HCT116 (cell line): ENCODE results near the gene ZBTB16. TPM values are rescaled to one million over a fixed set of nuclear protein-coding genes. Genes with fewer than 3 reads are reported as not detected.

Experiments
- ATAC-seq: fragments of 200-7000 bp; cut with Tn5 transposase; 2 replicates; pipeline ENCODE4 v1.9.1; 2020; ENCODE audit warnings: mild to moderate bottlenecking, moderate library complexity
- BruUV-seq: library from RNA; stranded (reverse); fragments of 400-500 nt; replicated peaks from 2 replicates; lab custom pipeline; 2021; lab: Mats Ljungman, UMichigan
- CTCF ChIA-PET: fragments of 300-600 bp; sonication (Branson Sonifier 250); formaldehyde crosslinking; loops from one replicate; lab custom pipeline; 2021; ENCODE audit warnings: antibody characterized with exemption; lab: Charles Lee
- POLR2A ChIA-PET: fragments of 300-600, 350-600 bp; sonication (Branson Sonifier 250); formaldehyde crosslinking; loops from one replicate; lab custom pipeline; 2021; ENCODE audit warnings: antibody characterized with exemption; lab: Charles Lee
- RAD21 ChIA-PET, 2 experiments: fragments of 300-600 bp; sonication (Branson Sonifier 250); formaldehyde crosslinking; loops; one replicate each; lab custom pipeline; 2023; ENCODE audit warnings: low total read pairs in 2 of 2; ENCODE audit not compliant: uncharacterized antibody in 2 of 2, unreplicated experiment in 2 of 2, low non-redundant PET in 1 of 2; lab: Charles Lee
- DNase-seq: peaks from one replicate; pipeline ENCODE4 v3.0.0-alpha.2; 2010; ENCODE audit warnings: low read depth, low spot score
- H2AFZ ChIP-seq: fragments of 200-600 bp; shearing (Covaris generic), sonication (generic); 2 replicates; pipeline ENCODE4 v1.6.1; 2017; ENCODE audit warnings: low read depth, mixed run types, mixed read lengths, antibody characterized with exemption, low read length; ENCODE audit not compliant: poor library complexity, severe bottlenecking
- H3K27ac ChIP-seq: 2 replicates; pipeline ENCODE4 v1.5.1; 2012; ENCODE audit warnings: low read depth, low read length
- H3K27me3 ChIP-seq: fragments of 200-600 bp; sonication (generic); 2 replicates; pipeline ENCODE4 v1.6.1; 2016; ENCODE audit warnings: mixed run types, low read length, mixed read lengths; ENCODE audit not compliant: insufficient read depth
- H3K36me3 ChIP-seq, 2 experiments: fragments of 200-500 bp in 1 of 2; fragments of 200-600 bp in 1 of 2; sonication (Bioruptor generic) in 1 of 2; sonication (generic) in 1 of 2; 2 replicates each; pipeline versions ENCODE4 v1.5.1 to v1.6.1; 2014 to 2016; ENCODE audit warnings: low read length in 2 of 2, inconsistent platforms in 1 of 2, mixed read lengths in 1 of 2, mixed run types in 1 of 2; ENCODE audit not compliant: insufficient read depth in 2 of 2, control insufficient read depth in 1 of 2
- H3K4me1 ChIP-seq, 2 experiments: fragments of 200-600 bp in 1 of 2; sonication (generic) in 1 of 2; 2 replicates each; pipeline versions ENCODE4 v1.5.1 to v1.6.1; 2012 to 2017; ENCODE audit warnings: low read length in 2 of 2, inconsistent platforms in 1 of 2, mild to moderate bottlenecking in 1 of 2, mixed read lengths in 1 of 2, mixed run types in 1 of 2, moderate library complexity in 1 of 2; ENCODE audit not compliant: insufficient read depth in 2 of 2, control insufficient read depth in 1 of 2
- H3K4me2 ChIP-seq: fragments of 200-600 bp; sonication (generic); 2 replicates; pipeline ENCODE4 v1.6.1; 2017; ENCODE audit warnings: mixed run types, low read length, mixed read lengths
- H3K4me3 ChIP-seq, 2 experiments: fragments of 200-600 bp in 1 of 2; sonication (generic) in 1 of 2; replicated peaks in 1 of 2; 2 replicates each; pipeline ENCODE4 v1.5.1; 2011 to 2016; ENCODE audit warnings: low read length in 2 of 2, control low read depth in 1 of 2, low read depth in 1 of 2, mild to moderate bottlenecking in 1 of 2, mixed read lengths in 1 of 2, mixed run types in 1 of 2
- H3K79me2 ChIP-seq: fragments of 200-600 bp; sonication (generic); 2 replicates; pipeline ENCODE4 v1.6.1; 2017; ENCODE audit warnings: mild to moderate bottlenecking, mixed run types, low read length, moderate library complexity, mixed read lengths; ENCODE audit not compliant: insufficient read depth
- H3K9ac ChIP-seq: fragments of 200-600 bp; sonication (generic); 2 replicates; pipeline ENCODE4 v1.6.1; 2016; ENCODE audit warnings: low read length, mixed read lengths
- H3K9me2 ChIP-seq: fragments of 200-600 bp; sonication (generic), shearing (Covaris generic); 2 replicates; pipeline ENCODE4 v1.6.1; 2017; ENCODE audit warnings: mixed run types, mild to moderate bottlenecking, moderate library complexity; ENCODE audit not compliant: insufficient read depth
- H3K9me3 ChIP-seq, 2 experiments: fragments of 200-500 bp in 1 of 2; fragments of 200-600 bp in 1 of 2; sonication (Bioruptor generic) in 1 of 2; sonication (generic) in 1 of 2; 2 replicates each; pipeline ENCODE4 v1.6.1; 2014 to 2017; ENCODE audit warnings: low read length in 2 of 2, mixed read lengths in 2 of 2, inconsistent platforms in 1 of 2, low read depth in 1 of 2, mild to moderate bottlenecking in 1 of 2, mixed run types in 1 of 2, moderate library complexity in 1 of 2; ENCODE audit not compliant: control insufficient read depth in 1 of 2, insufficient read depth in 1 of 2
- H4K20me1 ChIP-seq: fragments of 200-600 bp; sonication (generic), shearing (Covaris generic); 2 replicates; pipeline ENCODE4 v1.6.1; 2017; ENCODE audit warnings: mixed run types, mild to moderate bottlenecking, moderate library complexity; ENCODE audit not compliant: insufficient read depth
- CBX3 ChIP-seq: IDR thresholded peaks from 2 replicates; pipeline ENCODE4 v1.6.1; 2012; ENCODE audit warnings: low read depth
- CEBPB ChIP-seq: IDR thresholded peaks from 2 replicates; pipeline ENCODE4 v1.6.1; 2012; ENCODE audit warnings: low read depth
- EGR1 ChIP-seq: IDR thresholded peaks from 2 replicates; pipeline ENCODE4 v1.6.1; 2012; ENCODE audit warnings: low read depth
- ELF1 ChIP-seq: IDR thresholded peaks from 2 replicates; pipeline ENCODE4 v1.6.1; 2012; ENCODE audit warnings: low read depth, borderline replicate concordance
- EZH2phosphoT487 ChIP-seq: fragments of 200-600 bp; IDR thresholded peaks from 2 replicates; pipeline ENCODE4 v1.6.1; 2018; ENCODE audit warnings: antibody characterized with exemption, borderline replicate concordance
- FOSL1 ChIP-seq: IDR thresholded peaks from 2 replicates; pipeline ENCODE4 v1.6.1; 2012; ENCODE audit warnings: low read depth
- JUND ChIP-seq: IDR thresholded peaks from 2 replicates; pipeline ENCODE4 v1.6.1; 2012
- POLR2AphosphoS5 ChIP-seq: IDR thresholded peaks from 2 replicates; pipeline ENCODE4 v1.6.1; 2011; ENCODE audit warnings: mild to moderate bottlenecking, low read depth, low read length, moderate library complexity
- SP1 ChIP-seq: IDR thresholded peaks from 2 replicates; pipeline ENCODE4 v1.6.1; 2012; ENCODE audit warnings: low read depth
- SRF ChIP-seq: IDR thresholded peaks from 2 replicates; pipeline ENCODE4 v1.6.1; 2012; ENCODE audit warnings: low read depth
- TCF7L2 ChIP-seq: IDR thresholded peaks from 2 replicates; pipeline ENCODE4 v1.7.0; 2011; ENCODE audit warnings: borderline replicate concordance, inconsistent platforms; ENCODE audit not compliant: insufficient read depth, insufficient read length; ENCODE audit errors: extremely low read depth
- YY1 ChIP-seq: IDR thresholded peaks from 2 replicates; pipeline ENCODE4 v1.6.1; 2011; ENCODE audit warnings: low read length, low read depth, moderate library complexity, mild to moderate bottlenecking; ENCODE audit not compliant: insufficient replicate concordance; ENCODE audit errors: extremely low read depth
- ZNF274 ChIP-seq: fragments of 200-500 bp; sonication (Bioruptor generic); IDR thresholded peaks from 2 replicates; pipeline ENCODE4 v1.6.1; 2014; ENCODE audit warnings: mild to moderate bottlenecking, low read depth, low read length, inconsistent platforms
- intact Hi-C: fragments of 100-400 bp; cut with micrococcal nuclease; formaldehyde crosslinking; loops from 2 replicates; pipeline ENCODE4 v1.10.0; 2022
- total RNA-seq: library from RNA; stranded (reverse); gene quantifications from one replicate; pipeline ENCODE4 v1.2.1, GENCODE V29; 2021; ENCODE audit not compliant: unreplicated experiment
- TF ChIP-seq, protein P1 (sequence below): IDR thresholded peaks from 2 replicates; pipeline ENCODE4 v1.6.1; 2012
- TF ChIP-seq, protein P2 (sequence below), 3 experiments: fragments of 200-600 bp in 1 of 3; sonication (generic) in 1 of 3; IDR thresholded peaks in 2 of 3; conservative IDR thresholded peaks in 1 of 3; 2 replicates each; pipeline ENCODE4 v1.5.1; 2012 to 2017; ENCODE audit warnings: low read depth in 2 of 3, low read length in 2 of 3, antibody characterized with exemption in 1 of 3, borderline replicate concordance in 1 of 3, control low read depth in 1 of 3, mild to moderate bottlenecking in 1 of 3, mixed read lengths in 1 of 3, mixed run types in 1 of 3, moderate library complexity in 1 of 3; ENCODE audit not compliant: insufficient read depth in 1 of 3
- TF ChIP-seq, protein P3 (sequence below): IDR thresholded peaks from 2 replicates; pipeline ENCODE4 v1.6.1; 2012; ENCODE audit warnings: low read depth
- TF ChIP-seq, protein P4 (sequence below): IDR thresholded peaks from 2 replicates; pipeline ENCODE4 v1.6.1; 2011; ENCODE audit warnings: mild to moderate bottlenecking, low read length, moderate library complexity; ENCODE audit not compliant: insufficient replicate concordance; ENCODE audit errors: extremely low read depth
- TF ChIP-seq, protein P5 (sequence below): IDR thresholded peaks from 2 replicates; pipeline ENCODE4 v1.6.1; 2012

The ZBTB16 gene
- total RNA-seq, 1 experiment from 2014 or later, result 0.30 TPM

DNA sequence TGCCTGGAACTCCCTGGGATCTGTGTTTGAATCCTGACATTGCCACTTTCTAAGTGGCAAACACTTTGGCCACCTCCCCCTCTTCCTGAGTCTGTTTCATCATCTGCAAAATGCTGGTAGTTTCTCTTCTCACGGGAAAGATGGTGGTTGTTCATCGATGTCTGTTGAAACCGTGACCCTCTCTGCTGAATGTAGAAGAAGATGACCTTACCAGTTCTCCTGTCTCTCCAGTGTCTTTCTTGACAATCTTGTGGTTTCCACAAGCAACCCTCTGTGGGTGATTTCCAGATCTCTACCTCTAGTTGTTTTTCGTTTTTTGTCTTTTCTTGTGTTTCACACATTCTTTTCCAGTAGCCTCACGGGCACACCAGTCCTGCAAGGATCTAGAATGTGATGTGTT is 27.5 kb downstream of the ZBTB16 start:
- intact Hi-C loops, result no loop called here
- RAD21 ChIA-PET, result no interaction called here
- Histone ChIP-seq H3K36me3 (no peaks in the 10 kb centered on the region), H3K79me2 (no peaks in the 10 kb centered on the region), H3K4me2 (no peak overlapping the region), H3K9ac (no peak overlapping the region), H4K20me1 (no peaks in the 10 kb centered on the region), H3K4me3 (no peak overlapping the region), H3K9me3 (no peaks in the 10 kb centered on the region), H3K4me1 (no peaks in the 10 kb centered on the region), H2AFZ (no peak overlapping the region), H3K27ac (no peak overlapping the region)
- POLR2A ChIA-PET, result interaction anchor here (0.6 kb wide), 1 partner anchor 76 kb away, joined by 3 read pairs; no protein-coding TSS in a partner anchor
- BruUV-seq, result no TSS peak
- ATAC-seq, result no peak
- CTCF ChIA-PET, result no interaction called here
- TF ChIP-seq EZH2phosphoT487, result no peak
- no peak for TF ChIP-seq YY1
- TF ChIP-seq, protein P1, sequence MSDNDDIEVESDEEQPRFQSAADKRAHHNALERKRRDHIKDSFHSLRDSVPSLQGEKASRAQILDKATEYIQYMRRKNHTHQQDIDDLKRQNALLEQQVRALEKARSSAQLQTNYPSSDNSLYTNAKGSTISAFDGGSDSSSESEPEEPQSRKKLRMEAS, result no peak
- TF ChIP-seq CEBPB, result no peak
- TF ChIP-seq, protein P2, sequence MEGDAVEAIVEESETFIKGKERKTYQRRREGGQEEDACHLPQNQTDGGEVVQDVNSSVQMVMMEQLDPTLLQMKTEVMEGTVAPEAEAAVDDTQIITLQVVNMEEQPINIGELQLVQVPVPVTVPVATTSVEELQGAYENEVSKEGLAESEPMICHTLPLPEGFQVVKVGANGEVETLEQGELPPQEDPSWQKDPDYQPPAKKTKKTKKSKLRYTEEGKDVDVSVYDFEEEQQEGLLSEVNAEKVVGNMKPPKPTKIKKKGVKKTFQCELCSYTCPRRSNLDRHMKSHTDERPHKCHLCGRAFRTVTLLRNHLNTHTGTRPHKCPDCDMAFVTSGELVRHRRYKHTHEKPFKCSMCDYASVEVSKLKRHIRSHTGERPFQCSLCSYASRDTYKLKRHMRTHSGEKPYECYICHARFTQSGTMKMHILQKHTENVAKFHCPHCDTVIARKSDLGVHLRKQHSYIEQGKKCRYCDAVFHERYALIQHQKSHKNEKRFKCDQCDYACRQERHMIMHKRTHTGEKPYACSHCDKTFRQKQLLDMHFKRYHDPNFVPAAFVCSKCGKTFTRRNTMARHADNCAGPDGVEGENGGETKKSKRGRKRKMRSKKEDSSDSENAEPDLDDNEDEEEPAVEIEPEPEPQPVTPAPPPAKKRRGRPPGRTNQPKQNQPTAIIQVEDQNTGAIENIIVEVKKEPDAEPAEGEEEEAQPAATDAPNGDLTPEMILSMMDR (IDR thresholded peaks at IDR 0.05 in 2 of 3, conservative IDR thresholded peaks at IDR 0.05 in 1 of 3; ENCODE audit: borderline replicate concordance in 1 of 3, insufficient read depth in 1 of 3, low read depth in 2 of 3, low read length in 2 of 3), result no peak
- no peak for TF ChIP-seq SRF
- no peak for TF ChIP-seq JUND
- TF ChIP-seq ZNF274, result no peak
- TF ChIP-seq, protein P3, sequence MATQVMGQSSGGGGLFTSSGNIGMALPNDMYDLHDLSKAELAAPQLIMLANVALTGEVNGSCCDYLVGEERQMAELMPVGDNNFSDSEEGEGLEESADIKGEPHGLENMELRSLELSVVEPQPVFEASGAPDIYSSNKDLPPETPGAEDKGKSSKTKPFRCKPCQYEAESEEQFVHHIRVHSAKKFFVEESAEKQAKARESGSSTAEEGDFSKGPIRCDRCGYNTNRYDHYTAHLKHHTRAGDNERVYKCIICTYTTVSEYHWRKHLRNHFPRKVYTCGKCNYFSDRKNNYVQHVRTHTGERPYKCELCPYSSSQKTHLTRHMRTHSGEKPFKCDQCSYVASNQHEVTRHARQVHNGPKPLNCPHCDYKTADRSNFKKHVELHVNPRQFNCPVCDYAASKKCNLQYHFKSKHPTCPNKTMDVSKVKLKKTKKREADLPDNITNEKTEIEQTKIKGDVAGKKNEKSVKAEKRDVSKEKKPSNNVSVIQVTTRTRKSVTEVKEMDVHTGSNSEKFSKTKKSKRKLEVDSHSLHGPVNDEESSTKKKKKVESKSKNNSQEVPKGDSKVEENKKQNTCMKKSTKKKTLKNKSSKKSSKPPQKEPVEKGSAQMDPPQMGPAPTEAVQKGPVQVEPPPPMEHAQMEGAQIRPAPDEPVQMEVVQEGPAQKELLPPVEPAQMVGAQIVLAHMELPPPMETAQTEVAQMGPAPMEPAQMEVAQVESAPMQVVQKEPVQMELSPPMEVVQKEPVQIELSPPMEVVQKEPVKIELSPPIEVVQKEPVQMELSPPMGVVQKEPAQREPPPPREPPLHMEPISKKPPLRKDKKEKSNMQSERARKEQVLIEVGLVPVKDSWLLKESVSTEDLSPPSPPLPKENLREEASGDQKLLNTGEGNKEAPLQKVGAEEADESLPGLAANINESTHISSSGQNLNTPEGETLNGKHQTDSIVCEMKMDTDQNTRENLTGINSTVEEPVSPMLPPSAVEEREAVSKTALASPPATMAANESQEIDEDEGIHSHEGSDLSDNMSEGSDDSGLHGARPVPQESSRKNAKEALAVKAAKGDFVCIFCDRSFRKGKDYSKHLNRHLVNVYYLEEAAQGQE, result no peak
- TF ChIP-seq TCF7L2, result no peak
- TF ChIP-seq POLR2AphosphoS5, result no peak
- TF ChIP-seq, protein P4, sequence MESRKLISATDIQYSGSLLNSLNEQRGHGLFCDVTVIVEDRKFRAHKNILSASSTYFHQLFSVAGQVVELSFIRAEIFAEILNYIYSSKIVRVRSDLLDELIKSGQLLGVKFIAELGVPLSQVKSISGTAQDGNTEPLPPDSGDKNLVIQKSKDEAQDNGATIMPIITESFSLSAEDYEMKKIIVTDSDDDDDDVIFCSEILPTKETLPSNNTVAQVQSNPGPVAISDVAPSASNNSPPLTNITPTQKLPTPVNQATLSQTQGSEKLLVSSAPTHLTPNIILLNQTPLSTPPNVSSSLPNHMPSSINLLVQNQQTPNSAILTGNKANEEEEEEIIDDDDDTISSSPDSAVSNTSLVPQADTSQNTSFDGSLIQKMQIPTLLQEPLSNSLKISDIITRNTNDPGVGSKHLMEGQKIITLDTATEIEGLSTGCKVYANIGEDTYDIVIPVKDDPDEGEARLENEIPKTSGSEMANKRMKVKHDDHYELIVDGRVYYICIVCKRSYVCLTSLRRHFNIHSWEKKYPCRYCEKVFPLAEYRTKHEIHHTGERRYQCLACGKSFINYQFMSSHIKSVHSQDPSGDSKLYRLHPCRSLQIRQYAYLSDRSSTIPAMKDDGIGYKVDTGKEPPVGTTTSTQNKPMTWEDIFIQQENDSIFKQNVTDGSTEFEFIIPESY, result no peak
- no peak for TF ChIP-seq SP1
- TF ChIP-seq CBX3, result no peak
- TF ChIP-seq, protein P5, sequence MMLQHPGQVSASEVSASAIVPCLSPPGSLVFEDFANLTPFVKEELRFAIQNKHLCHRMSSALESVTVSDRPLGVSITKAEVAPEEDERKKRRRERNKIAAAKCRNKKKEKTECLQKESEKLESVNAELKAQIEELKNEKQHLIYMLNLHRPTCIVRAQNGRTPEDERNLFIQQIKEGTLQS, result no peak
- TF ChIP-seq EGR1, result no peak
- no peak for TF ChIP-seq FOSL1
- no peak for TF ChIP-seq ELF1
- TF ChIP-seq, all 23 proteins: peak for 0
- no peak for DNase-seq
- H3K9me2 ChIP-seq, result no peaks in the 10 kb centered on the region
- H3K27me3 ChIP-seq, result peaks cover 23% of the 10 kb centered on the region
